GM19025 (cell line): ENCODE data around the gene CASQ2.
"Not testable (repeated sequence)": the region's sequence is repeated elsewhere in the genome, so short reads cannot be mapped to it uniquely, and the experiment has no call there.

ENCODE experiments used
- ATAC-seq: cut with Tn5 transposase; IDR thresholded peaks from one replicate; pipeline ENCODE4 v1.9.1; 2021; ENCODE audit warnings: mild to moderate bottlenecking, low read depth, moderate library complexity; ENCODE audit not compliant: unreplicated experiment

The CASQ2 gene

GRCh38 chr1:115781851-115782250, 13.3 kb upstream of the CASQ2 start:
- ATAC-seq: no peak

GRCh38 chr1:115781343-115781742, 12.8 kb upstream of the CASQ2 start:
- ATAC-seq: no peak

- ATAC-seq: not testable (repeated sequence)
Observed at GRCh38 chr1:115780655-115781054, 12.1 kb upstream of the CASQ2 start.

- ATAC-seq: not testable (repeated sequence)
Observed at GRCh38 chr1:115779075-115779474, 10.6 kb upstream of the CASQ2 start.

GRCh38 chr1:115771847-115772457, 3.4 kb upstream of the CASQ2 start:
- peak; percentile 84 for ATAC-seq

- ATAC-seq: peak; percentile 20
Observed at GRCh38 chr1:115771094-115771846, 2.8 kb upstream of the CASQ2 start.

GRCh38 chr1:115767403-115767802, 1.1 kb downstream of the CASQ2 start:
- ATAC-seq: no peak

GRCh38 chr1:115765091-115765490, 3.4 kb downstream of the CASQ2 start:
- ATAC-seq: no peak

- ATAC-seq: no peak
Observed at GRCh38 chr1:115764541-115764940, 4.0 kb downstream of the CASQ2 start.

- no peak for ATAC-seq
Observed at GRCh38 chr1:115762779-115763178, 5.7 kb downstream of the CASQ2 start.

- no peak for ATAC-seq
Observed at GRCh38 chr1:115761601-115762302, 6.8 kb downstream of the CASQ2 start.

- ATAC-seq: no peak
Observed at GRCh38 chr1:115757856-115758255, 10.7 kb downstream of the CASQ2 start.

- no peak for ATAC-seq
Observed at GRCh38 chr1:115757326-115757725, 11.2 kb downstream of the CASQ2 start.

GRCh38 chr1:115755456-115756370, 12.8 kb downstream of the CASQ2 start:
- ATAC-seq: no peak

GRCh38 chr1:115753830-115754229, 14.7 kb downstream of the CASQ2 start:
- ATAC-seq: no peak

- no peak for ATAC-seq
Observed at GRCh38 chr1:115753361-115753760, 15.2 kb downstream of the CASQ2 start.

GRCh38 chr1:115748401-115749150, 19.9 kb downstream of the CASQ2 start:
- no peak for ATAC-seq

- ATAC-seq: no peak
Observed at GRCh38 chr1:115746021-115746690, 22.4 kb downstream of the CASQ2 start.

GRCh38 chr1:115744646-115745275, 23.8 kb downstream of the CASQ2 start:
- ATAC-seq: no peak
